ENCODE measurements around the gene NDUFA11.
"Not testable (repeated sequence)": the region's sequence is repeated elsewhere in the genome, so short reads cannot be mapped to it uniquely, and the experiment has no call there.

DNA sequence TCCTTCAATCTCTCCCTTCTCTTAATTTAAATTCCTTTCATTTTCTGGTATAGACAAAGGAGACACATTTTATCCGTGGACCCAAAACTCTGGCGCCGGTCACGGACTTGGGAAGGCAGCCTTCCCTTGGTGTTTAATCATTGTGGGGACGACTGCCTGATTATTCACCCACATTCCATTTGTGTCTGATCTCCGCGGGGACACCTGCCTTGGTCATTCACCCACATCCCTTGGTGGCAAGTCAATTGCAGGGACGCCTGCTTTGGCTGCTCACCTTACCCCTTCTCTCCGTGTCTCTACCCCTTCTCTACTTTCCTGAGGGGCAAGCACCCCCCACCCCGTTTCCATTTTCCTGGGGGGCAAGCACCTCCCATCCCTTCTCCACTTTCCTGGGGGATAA is 55.7 kb downstream of the NDUFA11 start:
- TF ChIP-seq, protein P1, sequence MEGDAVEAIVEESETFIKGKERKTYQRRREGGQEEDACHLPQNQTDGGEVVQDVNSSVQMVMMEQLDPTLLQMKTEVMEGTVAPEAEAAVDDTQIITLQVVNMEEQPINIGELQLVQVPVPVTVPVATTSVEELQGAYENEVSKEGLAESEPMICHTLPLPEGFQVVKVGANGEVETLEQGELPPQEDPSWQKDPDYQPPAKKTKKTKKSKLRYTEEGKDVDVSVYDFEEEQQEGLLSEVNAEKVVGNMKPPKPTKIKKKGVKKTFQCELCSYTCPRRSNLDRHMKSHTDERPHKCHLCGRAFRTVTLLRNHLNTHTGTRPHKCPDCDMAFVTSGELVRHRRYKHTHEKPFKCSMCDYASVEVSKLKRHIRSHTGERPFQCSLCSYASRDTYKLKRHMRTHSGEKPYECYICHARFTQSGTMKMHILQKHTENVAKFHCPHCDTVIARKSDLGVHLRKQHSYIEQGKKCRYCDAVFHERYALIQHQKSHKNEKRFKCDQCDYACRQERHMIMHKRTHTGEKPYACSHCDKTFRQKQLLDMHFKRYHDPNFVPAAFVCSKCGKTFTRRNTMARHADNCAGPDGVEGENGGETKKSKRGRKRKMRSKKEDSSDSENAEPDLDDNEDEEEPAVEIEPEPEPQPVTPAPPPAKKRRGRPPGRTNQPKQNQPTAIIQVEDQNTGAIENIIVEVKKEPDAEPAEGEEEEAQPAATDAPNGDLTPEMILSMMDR (IDR thresholded peaks at IDR 0.05; ENCODE audit: insufficient read depth, low read length, poor library complexity, severe bottlenecking): not testable (repeated sequence)
- TF ChIP-seq EZH2phosphoT487 (conservative IDR thresholded peaks at IDR 0.05; ENCODE audit: low read length): not testable (repeated sequence)

All from SU-DHL-6 (cell line).